K562 (cell line): ENCODE results near the gene MYL10. TPM values are rescaled to one million over a fixed set of nuclear protein-coding genes. Genes with fewer than 3 reads are reported as not detected.
A peak's percentile ranks its signal among the peaks of the same experiment; 100 is the strongest.

Source experiments
- ATAC-seq: fragments of 200-7000 bp; cut with Tn5 transposase; 3 replicates; pipeline ENCODE4 v1.9.1; 2020; ENCODE audit warnings: moderate library complexity
- BruUV-seq: library from RNA; stranded (reverse); fragments of 400-500 nt; replicated peaks from 2 replicates; lab custom pipeline; 2021; lab: Mats Ljungman, UMichigan
- CTCF ChIA-PET: fragments of 300-600 bp; formaldehyde crosslinking; extraction: SDS; loops from one replicate; lab custom pipeline; 2021; ENCODE audit warnings: low intra/inter-chr PET ratio; lab: Yijun Ruan, JAX
- POLR2A ChIA-PET: fragments of 300-600, 350-650 bp; sonication (Branson Sonifier 250); formaldehyde crosslinking; extraction: SDS; loops from one replicate; lab custom pipeline; 2021; ENCODE audit warnings: antibody characterized with exemption, inconsistent platforms; lab: Yijun Ruan, JAX
- DNase-seq, 4 experiments: peaks; one replicate each; pipeline versions ENCODE4 v3.0.0 to v3.0.0-alpha.2; 2011 to 2018; ENCODE audit warnings: low spot score in 3 of 4, mixed read lengths in 3 of 4; ENCODE audit errors: extremely low read depth in 1 of 4
- FAIRE-seq: peaks from 2 replicates; lab custom pipeline; 2011; peaks lifted over from hg19 to GRCh38; lab: Jason Lieb, UNC
- H2AFZ ChIP-seq: 2 replicates; pipeline ENCODE4 v1.6.0; 2011; ENCODE audit warnings: low read depth, low read length, control low read depth, inconsistent platforms
- H3K27ac ChIP-seq: fragments of 200-600 bp; 3 replicates; pipeline ENCODE4 v1.8.0; 2011; ENCODE audit warnings: low read depth, mild to moderate bottlenecking, control low read depth, inconsistent platforms, low read length, moderate library complexity, mixed read lengths; ENCODE audit errors: extremely low read depth
- H3K27me3 ChIP-seq, 2 experiments: fragments of 300-600 bp in 1 of 2; 2 replicates in 1 of 2; 3 replicates in 1 of 2; pipeline versions ENCODE4 v1.6.0 to v1.8.0; 2011; ENCODE audit warnings: inconsistent platforms in 2 of 2, low read length in 2 of 2, mild to moderate bottlenecking in 1 of 2, mixed read lengths in 1 of 2, moderate library complexity in 1 of 2; ENCODE audit not compliant: control insufficient read depth in 2 of 2, insufficient read depth in 2 of 2
- H3K36me3 ChIP-seq: fragments of 300-600 bp; 3 replicates; pipeline ENCODE4 v1.8.0; 2011; ENCODE audit warnings: mild to moderate bottlenecking, low read length, inconsistent platforms; ENCODE audit not compliant: control insufficient read depth, insufficient read depth
- H3K4me1 ChIP-seq, 2 experiments: fragments of 200-600 bp in 1 of 2; replicated peaks in 1 of 2; 2 replicates in 1 of 2; 3 replicates in 1 of 2; pipeline versions ENCODE4 v1.5.1 to v1.8.0; 2011; ENCODE audit warnings: inconsistent platforms in 2 of 2, low read length in 2 of 2, mild to moderate bottlenecking in 1 of 2, mixed read lengths in 1 of 2, moderate library complexity in 1 of 2; ENCODE audit not compliant: control insufficient read depth in 2 of 2, insufficient read depth in 2 of 2
- H3K4me2 ChIP-seq: 2 replicates; pipeline ENCODE4 v1.6.1; 2011; ENCODE audit warnings: low read length, control low read depth, inconsistent platforms, mixed read lengths; ENCODE audit not compliant: insufficient read depth
- H3K4me3 ChIP-seq: fragments of 200-600 bp; sonication (generic), shearing (Covaris generic); 2 replicates; pipeline ENCODE4 v1.5.1; 2016; ENCODE audit warnings: control low read depth, inconsistent platforms
- H3K79me2 ChIP-seq: fragments of 200-600 bp; 3 replicates; pipeline ENCODE4 v1.8.0; 2011; ENCODE audit warnings: low read length, inconsistent platforms; ENCODE audit not compliant: control insufficient read depth, insufficient read depth
- H3K9ac ChIP-seq, 2 experiments: 2 replicates each; pipeline versions ENCODE4 v1.6.0 to v1.6.1; 2011; ENCODE audit warnings: low read depth in 2 of 2, low read length in 2 of 2, control low read depth in 1 of 2, inconsistent platforms in 1 of 2, mild to moderate bottlenecking in 1 of 2, mixed read lengths in 1 of 2; ENCODE audit not compliant: insufficient read depth in 1 of 2
- H3K9me1 ChIP-seq: one replicate; pipeline ENCODE4 v1.6.0; 2011; ENCODE audit warnings: inconsistent platforms, mild to moderate bottlenecking, low read length, moderate library complexity; ENCODE audit not compliant: control insufficient read depth, insufficient read depth
- H3K9me3 ChIP-seq: replicated peaks from 2 replicates; pipeline ENCODE4 v1.5.1; 2011; ENCODE audit warnings: low read depth, low read length, inconsistent platforms; ENCODE audit not compliant: control insufficient read depth, insufficient read depth
- H4K20me1 ChIP-seq: replicated peaks from 2 replicates; pipeline ENCODE4 v1.6.1; 2011; ENCODE audit warnings: low read length, inconsistent platforms, mixed read lengths; ENCODE audit not compliant: control insufficient read depth, insufficient read depth
- ASH1L ChIP-seq: fragments of 450-650 bp; IDR thresholded peaks from 2 replicates; pipeline ENCODE4 v1.6.1; 2018; ENCODE audit warnings: borderline replicate concordance, mild to moderate bottlenecking, low read depth; ENCODE audit not compliant: partially characterized antibody
- EGR1 ChIP-seq: fragments of 450-650 bp; conservative IDR thresholded peaks from 2 replicates; pipeline ENCODE4 v1.6.1; 2017; ENCODE audit warnings: mild to moderate bottlenecking
- MCM3 ChIP-seq: fragments of 450-650 bp; IDR thresholded peaks from 2 replicates; pipeline ENCODE4 v1.6.1; 2016
- NR3C1 ChIP-seq: sonication (generic); formaldehyde crosslinking; IDR thresholded peaks from 2 replicates; pipeline ENCODE4 v1.8.1; 2022; ENCODE audit warnings: missing genetic modification reagents
- RBBP5 ChIP-seq: fragments of 200-600 bp; sonication (generic); IDR thresholded peaks from 2 replicates; pipeline ENCODE4 v1.6.1; 2012; ENCODE audit warnings: borderline replicate concordance, mild to moderate bottlenecking, low read length, control low read depth, inconsistent platforms; ENCODE audit not compliant: insufficient read depth, poor library complexity, severe bottlenecking
- RHOXF2B ChIP-seq: fragments of 250-450 bp; sonication (Bioruptor Pico); conservative IDR thresholded peaks from 2 replicates; pipeline ENCODE4 v1.5.1; 2021
- SIN3A ChIP-seq, 2 experiments: fragments of 150-350 bp in 1 of 2; IDR thresholded peaks; 2 replicates each; pipeline ENCODE4 v1.6.1; 2011 to 2016; ENCODE audit warnings: borderline replicate concordance in 2 of 2, low read depth in 2 of 2, low read length in 2 of 2, mild to moderate bottlenecking in 2 of 2, moderate library complexity in 2 of 2; ENCODE audit not compliant: control insufficient read depth in 1 of 2
- ZNF121 ChIP-seq: sonication (generic); formaldehyde crosslinking; conservative IDR thresholded peaks from 2 replicates; pipeline ENCODE4 v1.8.0; 2022; ENCODE audit warnings: missing genetic modification reagents
- WGBS: fragments of 100-300 bp; shearing (Covaris generic); methylation state at CpG from one replicate; pipeline ENCODE4 v1.1.6; 2016; ENCODE audit warnings: low coverage, mixed read lengths; ENCODE audit not compliant: insufficient coverage; ENCODE audit errors: missing lambda C conversion rate; 5-methylcytosine and 5-hydroxymethylcytosine counted together
- in situ Hi-C: fragments of 300-500 bp; cut with MboI; formaldehyde crosslinking; loops from 4 replicates; pipeline ENCODE4 v1.15.0; 2018; ENCODE audit warnings: inconsistent platforms, mixed read lengths
- intact Hi-C: fragments of 100-400 bp; cut with micrococcal nuclease; formaldehyde crosslinking; loops from 2 replicates; pipeline ENCODE4 v1.14.2; 2022
- polyA plus RNA-seq, 8 experiments: library from polyadenylated mRNA; depleted of rRNA in 4 of 8; stranded (reverse) in 5 of 8; unstranded in 3 of 8; fragments of >200 nt; fragmentation: Nextera tagmentation in 2 of 8; fragmentation: Illumina TruSeq in 1 of 8; extraction: Ambion mirVana in 2 of 8; extraction: Trizol in 1 of 8; gene quantifications; 2 replicates each; pipeline versions ENCODE4 v1.2.1 to v1.2.3, GENCODE V29; 2011 to 2014; ENCODE audit warnings: inconsistent platforms in 1 of 8, missing spikeins in 1 of 8
- total RNA-seq, 7 experiments: library from RNA; depleted of rRNA in 6 of 7; stranded (reverse); fragments of >200 nt in 6 of 7; fragmentation: Illumina TruSeq in 2 of 7; extraction: Trizol in 2 of 7; gene quantifications; 2 replicates each; pipeline versions ENCODE4 v1.2.1 to v1.2.3, GENCODE V29; 2011 to 2021; ENCODE audit warnings: low replicate concordance in 1 of 7

Gene MYL10
- total and polyA plus RNA-seq, 9 of the 15 experiments (the other 6 are each of a cell fraction or from before 2014, with no cell fraction given) = not detected

DNA sequence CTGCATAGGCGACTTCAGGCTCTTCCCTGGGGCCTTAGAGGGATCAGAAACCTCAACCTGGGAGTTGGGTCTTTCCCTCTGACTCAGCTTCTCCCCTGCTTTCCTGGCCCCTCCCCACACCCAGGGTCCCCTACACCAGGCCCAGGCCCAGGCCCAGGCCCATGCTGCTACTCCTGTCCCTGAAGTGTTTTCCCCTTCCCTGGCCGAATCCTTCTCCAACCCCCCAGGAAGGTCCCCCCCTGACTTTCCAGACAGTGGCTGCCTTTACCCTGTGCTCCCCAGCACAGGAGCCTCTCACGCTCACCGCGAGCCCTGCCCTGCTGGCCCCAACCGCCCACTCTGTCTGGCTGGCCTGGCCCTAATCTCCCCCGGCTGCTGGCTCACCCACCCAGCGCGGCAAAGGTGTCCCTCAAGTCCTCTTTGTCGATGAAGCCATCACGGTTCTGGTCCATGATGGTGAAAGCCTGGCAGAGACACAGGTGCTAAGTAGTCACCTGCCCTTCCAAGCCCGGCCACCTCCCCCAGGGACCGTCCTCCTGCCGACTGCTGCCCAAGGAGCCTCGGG is 6.4 kb downstream of the MYL10 start:
- Histone ChIP-seq H3K79me2 (no peaks in the 10 kb centered on the region), H3K9me3 (no peaks in the 10 kb centered on the region), H3K4me3 (no peak overlapping the region), H3K36me3 (no peaks in the 10 kb centered on the region), H3K9ac (0 out of 4 replicates have a peak overlapping the region, but pooled peaks of 1 of the 2 experiments have one; percentile 61), H3K4me1 (peaks cover 0 to 24% of the 10 kb centered on the region in 2 experiments; a peak in 1 of 5 replicates), H4K20me1 (peaks cover 18% of the 10 kb centered on the region), H3K27me3 (peaks cover 28 to 72% of the 10 kb centered on the region in 2 experiments), H3K27ac (no peak overlapping the region), H2AFZ (no peak overlapping the region), H3K9me1 (no peaks in the 10 kb centered on the region), H3K4me2 (no peak overlapping the region)
- TF ChIP-seq EGR1 = peak; percentile 59
- TF ChIP-seq NR3C1 (CRISPR knock-in tag) = no peak
- 4% methylated on average over 15 of the region's 15 CpGs for WGBS
- in situ Hi-C loops (no loop called here), intact Hi-C loops (no loop called here)
- DNase-seq = no peak
- ATAC-seq = no peak; the same call in 2 of the 3 replicates
- POLR2A ChIA-PET = interaction anchor here (0.7 kb wide), 1 partner anchor 26 kb away, joined by 3 read pairs; no protein-coding TSS in a partner anchor
- no TSS peak for BruUV-seq
- CTCF ChIA-PET = no interaction called here
- FAIRE-seq = no peak

DNA sequence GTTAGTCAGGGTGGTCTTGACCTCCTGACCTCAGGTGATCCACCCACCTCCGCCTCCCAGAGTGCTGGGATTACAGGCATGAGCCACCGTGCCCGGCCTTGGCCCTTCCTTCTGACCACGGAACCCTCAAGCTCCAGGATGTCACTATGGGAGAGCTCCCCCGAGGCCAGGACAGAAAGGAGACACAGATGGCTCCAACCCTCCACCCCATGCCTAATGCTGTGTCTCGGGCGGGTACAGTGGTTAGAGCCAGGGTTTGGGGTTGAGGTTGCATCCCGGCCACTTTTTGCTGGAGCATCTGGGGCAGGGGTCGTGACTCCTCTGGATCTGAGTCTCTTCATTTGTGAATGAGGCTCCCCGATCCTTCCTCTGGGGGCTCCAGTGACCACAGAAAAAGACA is 8.1 kb downstream of the MYL10 start:
- POLR2A ChIA-PET = no interaction called here
- no TSS peak for BruUV-seq
- H3K4me2 ChIP-seq = no peak overlapping the region
- H3K9me3 ChIP-seq = no peaks in the 10 kb centered on the region
- no peaks in the 10 kb centered on the region for H3K36me3 ChIP-seq
- FAIRE-seq (no peak), DNase-seq (no peak), ATAC-seq (no peak)
- H3K9me1 ChIP-seq = no peaks in the 10 kb centered on the region
- no peaks in the 10 kb centered on the region for H3K79me2 ChIP-seq
- in situ Hi-C loops (no loop called here), intact Hi-C loops (no loop called here)
- H3K9ac ChIP-seq = no peak overlapping the region
- H3K4me3 ChIP-seq = no peak overlapping the region
- H3K4me1 ChIP-seq = peaks cover 0 to 21% of the 10 kb centered on the region in 2 experiments; a peak in 1 of 5 replicates
- H3K27ac ChIP-seq = no peak overlapping the region
- H4K20me1 ChIP-seq = peaks cover 23% of the 10 kb centered on the region
- peaks cover 31 to 75% of the 10 kb centered on the region in 2 experiments for H3K27me3 ChIP-seq
- WGBS = 3% methylated on average over 10 of the region's 10 CpGs
- CTCF ChIA-PET = no interaction called here
- no peak overlapping the region for H2AFZ ChIP-seq
- TF ChIP-seq EGR1 (no peak), RHOXF2B (CRISPR knock-in tag) (no peak), ASH1L (no peak), ZNF121 (no peak), RBBP5 (no peak), MCM3 (no peak), SIN3A (IDR thresholded peaks at IDR 0.05; ENCODE audit: borderline replicate concordance in 2 of 2, control insufficient read depth in 1 of 2, low read depth in 2 of 2, low read length in 2 of 2) (no peak)
